GM20431 (cell line): ENCODE results near the gene TMEM238L.

Experiments used
- in situ Hi-C: fragments of 300-500 bp; cut with MseI, MboI; formaldehyde crosslinking; loops from one replicate; pipeline ENCODE4 v1.15.0; 2020; ENCODE audit warnings: low sequenced_read_pairs; ENCODE audit not compliant: unreplicated experiment

The TMEM238L gene, protein sequence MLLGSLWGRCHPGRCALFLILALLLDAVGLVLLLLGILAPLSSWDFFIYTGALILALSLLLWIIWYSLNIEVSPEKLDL

GRCh38 chr17:10803830-10804475 lies at the start of gene TMEM238L:
Gene TMEM238L, minus strand, starts transcription at chr17:10804099. Its CDS starts 136 bp downstream, at chr17:10803963.
- in situ Hi-C loops: no loop called here

- in situ Hi-C loops: loop anchor here (25.0 kb wide), 1 partner anchor 109 kb away; the partner anchor contains the start of gene TMEM220
Measured at GRCh38 chr17:10846636-10847035, 42.7 kb upstream of the TMEM238L start.

GRCh38 chr17:10845388-10845751 lies 41.5 kb upstream of the TMEM238L start:
- in situ Hi-C loops: loop anchor here (25.0 kb wide), 1 partner anchor 108 kb away; the partner anchor contains the start of gene TMEM220

- in situ Hi-C loops: loop anchor here (25.0 kb wide), 1 partner anchor 108 kb away; the partner anchor contains the start of gene TMEM220
Measured at GRCh38 chr17:10844621-10845387, 40.9 kb upstream of the TMEM238L start.

DNA sequence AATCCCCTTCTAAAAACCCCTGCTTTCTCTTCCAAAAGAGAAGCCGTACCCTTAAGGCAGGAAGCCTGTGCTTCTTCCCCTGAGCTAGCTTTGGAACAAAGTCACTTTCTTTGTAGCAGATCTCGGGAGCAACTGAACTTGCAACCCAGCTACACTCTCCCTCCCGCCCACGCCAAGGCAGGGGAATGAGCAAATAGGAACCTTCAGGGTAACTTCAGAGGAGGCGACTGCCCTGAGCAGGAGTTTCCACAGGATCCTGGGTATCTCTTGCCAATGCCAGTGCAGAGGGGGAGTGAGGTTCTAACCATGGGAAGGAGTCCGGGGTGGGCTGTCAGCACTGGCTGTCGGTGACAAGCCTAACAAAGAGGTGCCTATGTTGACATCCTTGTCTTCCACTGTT lies 39.9 kb upstream of the TMEM238L start:
- in situ Hi-C loops: loop anchor here (25.0 kb wide), 1 partner anchor 107 kb away; the partner anchor contains the start of gene TMEM220

- in situ Hi-C loops: loop anchor here (25.0 kb wide), 1 partner anchor 105 kb away; the partner anchor contains the start of gene TMEM220
Measured at GRCh38 chr17:10842658-10843057, 38.8 kb upstream of the TMEM238L start.

GRCh38 chr17:10838682-10839081 lies 34.8 kb upstream of the TMEM238L start:
- in situ Hi-C loops: loop anchor here (10.0 to 25.0 kb wide), 2 partner anchors 101 to 184 kb away; partner anchors contain the start of genes MYH3 and TMEM220

DNA sequence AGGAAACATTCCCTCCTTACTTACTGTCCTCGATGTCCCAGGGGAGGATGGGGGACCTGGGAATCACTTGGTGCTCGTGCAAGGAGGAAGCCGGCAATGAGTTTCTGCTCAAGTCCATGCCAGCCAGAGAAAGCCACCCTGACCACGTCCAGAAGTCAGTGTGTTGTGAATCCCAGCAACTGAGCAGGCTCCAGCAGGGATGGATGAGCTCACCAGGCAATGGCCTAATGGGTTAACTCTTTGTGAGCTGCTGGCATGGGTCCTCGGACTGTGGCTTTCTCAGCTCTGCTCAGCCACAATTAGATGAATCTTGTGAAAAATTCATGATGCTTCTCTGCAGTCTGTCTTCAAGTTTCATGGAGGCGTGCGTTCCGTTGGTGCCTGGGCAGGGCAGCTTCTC lies 34.0 kb upstream of the TMEM238L start, which contains the start of gene PIRT:
PIRT (minus strand) TSS at position 167 of the 400 bp plus-strand sequence. CDS start 12,442 bp downstream, outside the sequence.
- in situ Hi-C loops: loop anchor here (10.0 to 25.0 kb wide), 2 partner anchors 101 to 183 kb away; partner anchors contain the start of genes MYH3 and TMEM220

GRCh38 chr17:10836966-10837590 lies 33.2 kb upstream of the TMEM238L start:
- in situ Hi-C loops: loop anchor here (10.0 to 25.0 kb wide), 2 partner anchors 100 to 182 kb away; partner anchors contain the start of genes MYH3 and TMEM220

DNA sequence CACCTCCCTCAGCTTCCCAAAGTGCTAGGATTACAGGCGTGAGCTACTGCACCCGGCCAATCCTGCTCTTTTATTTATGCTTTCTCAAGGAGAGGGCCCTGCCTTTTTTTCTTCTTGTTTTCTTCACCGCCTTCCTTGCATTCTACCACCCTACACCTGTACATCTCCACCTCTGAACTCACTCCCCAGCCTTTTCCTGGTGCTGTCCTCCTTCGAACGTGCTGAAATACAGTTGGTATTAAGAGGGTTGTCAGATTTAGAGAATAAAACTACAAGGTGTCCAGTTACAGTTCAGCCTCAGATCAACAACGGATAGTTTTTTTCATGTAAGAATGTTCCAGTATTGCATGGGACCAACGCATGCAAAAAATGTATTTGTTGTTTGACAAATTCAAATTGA lies 32.2 kb upstream of the TMEM238L start:
- in situ Hi-C loops: loop anchor here (10.0 to 25.0 kb wide), 2 partner anchors 99 to 181 kb away; partner anchors contain the start of genes MYH3 and TMEM220

DNA sequence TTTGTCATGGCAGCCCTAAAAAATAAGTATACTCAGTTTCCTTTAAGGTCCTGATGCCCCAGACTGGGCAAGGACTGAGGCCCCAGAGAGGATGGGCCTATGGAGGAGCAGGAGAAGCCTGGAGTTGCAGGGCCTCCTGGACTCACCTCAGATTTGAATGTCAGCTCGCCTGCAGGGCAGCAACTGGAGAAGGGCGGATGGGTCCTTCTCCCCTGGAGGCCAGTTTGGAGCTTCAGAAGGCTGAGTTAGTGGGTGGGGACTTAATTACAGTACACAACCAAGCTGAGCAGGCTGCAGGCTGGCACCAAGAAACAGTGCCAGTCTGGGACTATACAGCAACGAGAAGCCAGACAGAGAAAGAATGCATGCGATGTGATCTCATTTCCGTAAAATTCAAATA lies 27.8 kb upstream of the TMEM238L start:
- in situ Hi-C loops: loop anchor here (10.0 to 25.0 kb wide), 2 partner anchors 94 to 177 kb away; partner anchors contain the start of genes MYH3 and TMEM220

- in situ Hi-C loops: loop anchor here (25.0 kb wide), 1 partner anchor 91 kb away; the partner anchor contains the start of gene TMEM220
Measured at GRCh38 chr17:10827898-10828552, 24.1 kb upstream of the TMEM238L start.

DNA sequence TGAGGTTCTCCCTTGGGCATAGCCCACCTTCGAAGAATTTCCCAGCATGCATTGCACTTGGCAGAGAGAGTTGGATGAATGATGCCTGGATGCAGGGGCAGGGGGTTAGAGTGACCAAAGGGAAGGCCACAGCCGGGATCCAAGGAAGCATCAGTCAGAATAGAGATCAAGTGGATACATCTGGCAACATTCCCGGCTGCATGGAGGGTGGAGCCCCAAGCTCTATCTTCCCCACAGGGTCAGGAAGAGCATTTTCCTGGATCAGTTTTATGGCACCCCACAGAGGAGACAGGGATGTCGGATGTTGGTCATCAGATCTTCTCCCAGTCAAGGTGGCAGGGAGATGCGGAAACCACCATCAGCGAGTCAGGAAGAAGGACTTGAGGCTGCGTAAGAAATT lies 21.0 kb upstream of the TMEM238L start:
- in situ Hi-C loops: loop anchor here (25.0 kb wide), 1 partner anchor 88 kb away; the partner anchor contains the start of gene TMEM220

GRCh38 chr17:10821770-10822169 lies 17.9 kb upstream of the TMEM238L start:
- in situ Hi-C loops: no loop called here

GRCh38 chr17:10821054-10821453 lies 17.2 kb upstream of the TMEM238L start:
- in situ Hi-C loops: no loop called here

DNA sequence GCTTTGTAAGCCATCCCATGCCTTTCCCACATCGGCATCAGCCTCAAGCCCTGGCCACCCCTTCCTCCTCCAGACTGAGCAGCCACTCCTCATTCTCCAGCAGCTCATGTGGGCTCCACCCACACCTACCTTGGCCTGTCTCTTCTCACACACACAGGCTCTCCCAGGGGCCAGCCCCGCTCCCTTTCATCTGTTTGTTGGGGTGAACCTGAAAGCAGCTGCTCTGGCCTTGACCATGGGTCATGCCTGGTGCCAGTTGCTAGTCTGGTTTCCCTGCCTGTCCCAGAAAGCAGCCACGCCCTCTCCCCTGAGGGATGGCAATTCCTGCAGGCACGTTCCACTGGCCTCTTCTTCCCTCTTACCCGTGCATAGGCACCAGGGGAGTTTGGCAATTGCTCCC lies 11.4 kb upstream of the TMEM238L start:
- in situ Hi-C loops: no loop called here

- in situ Hi-C loops: no loop called here
Measured at GRCh38 chr17:10814075-10814474, 10.2 kb upstream of the TMEM238L start.

- in situ Hi-C loops: no loop called here
Measured at GRCh38 chr17:10812674-10813073, 8.8 kb upstream of the TMEM238L start.

DNA sequence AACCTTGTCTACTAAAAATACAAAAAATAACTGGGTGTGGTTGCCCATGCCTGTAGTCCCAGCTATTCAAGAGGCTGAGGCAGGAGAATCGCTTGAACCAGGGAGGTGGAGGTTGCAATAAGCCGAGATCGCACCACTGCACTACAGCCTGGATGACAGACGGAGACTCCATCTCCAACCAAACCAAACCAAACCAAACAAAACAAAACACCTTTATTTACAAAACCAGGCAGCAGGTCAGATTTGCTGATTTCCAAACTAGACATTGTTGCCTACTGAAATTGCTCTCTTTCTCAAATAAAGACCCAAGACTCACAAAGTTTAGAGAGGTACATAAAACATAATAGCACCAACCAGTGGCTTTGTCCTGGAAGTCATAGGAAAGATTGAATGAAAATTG lies 5.7 kb upstream of the TMEM238L start:
- in situ Hi-C loops: no loop called here
